ENCODE measurements around the gene HOXD12.

Gene HOXD12

DNA sequence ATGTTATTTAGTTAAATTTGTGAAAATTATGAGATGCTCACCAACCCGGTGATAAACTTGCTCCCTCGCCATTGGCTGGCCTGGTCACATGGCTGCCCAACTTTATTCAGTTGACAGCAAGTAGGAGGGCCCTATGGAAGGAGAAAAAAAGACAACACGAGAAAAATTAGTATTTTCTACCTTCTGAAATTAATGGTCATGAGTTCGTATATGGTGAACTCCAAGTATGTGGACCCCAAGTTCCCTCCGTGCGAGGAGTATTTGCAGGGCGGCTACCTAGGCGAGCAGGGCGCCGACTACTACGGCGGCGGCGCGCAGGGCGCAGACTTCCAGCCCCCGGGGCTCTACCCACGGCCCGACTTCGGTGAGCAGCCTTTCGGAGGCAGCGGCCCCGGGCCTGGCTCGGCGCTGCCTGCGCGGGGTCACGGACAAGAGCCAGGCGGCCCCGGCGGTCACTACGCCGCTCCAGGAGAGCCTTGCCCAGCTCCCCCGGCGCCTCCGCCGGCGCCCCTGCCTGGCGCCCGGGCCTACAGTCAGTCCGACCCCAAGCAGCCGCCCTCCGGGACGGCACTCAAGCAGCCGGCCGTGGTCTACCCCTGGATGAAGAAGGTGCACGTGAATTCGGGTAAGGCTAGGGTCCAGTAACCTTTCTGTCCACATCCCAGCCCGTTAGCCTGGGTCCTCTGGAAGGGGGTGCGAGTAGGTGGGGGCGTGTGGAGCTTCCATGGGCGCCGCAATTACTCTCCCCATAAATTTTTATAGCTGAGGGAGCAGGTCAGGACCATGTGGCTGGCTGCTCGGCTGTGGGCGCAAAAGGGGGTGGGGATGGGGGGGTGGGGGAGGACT, 52.1 kb downstream of the HOXD12 start, which contains the start of gene HOXD4:
Gene HOXD4, plus strand, starts transcription at position 109 of the 846 bp plus-strand sequence. Its CDS starts 84 bp downstream, at position 193.
- DNase-seq: no peak

Measured in inflammatory macrophage treated with lipopolysaccharide for 4 hours (primary cell).